Measurements from ENCODE around the gene DPEP1. TPM values are rescaled to one million over a fixed set of nuclear protein-coding genes. Genes with fewer than 3 reads are reported as not detected.
"Not testable (repeated sequence)": the region's sequence is repeated elsewhere in the genome, so short reads cannot be mapped to it uniquely, and the experiment has no call there.

DPEP1 gene
- total RNA-seq, 1 donor from 2014 or later, result 0.13 TPM

- DNase-seq (ENCODE audit: low read depth in 2 of 2), result no peak
These were observed 36.2 kb upstream of the DPEP1 start for GRCh38 chr16:89577055-89577759.

DNA sequence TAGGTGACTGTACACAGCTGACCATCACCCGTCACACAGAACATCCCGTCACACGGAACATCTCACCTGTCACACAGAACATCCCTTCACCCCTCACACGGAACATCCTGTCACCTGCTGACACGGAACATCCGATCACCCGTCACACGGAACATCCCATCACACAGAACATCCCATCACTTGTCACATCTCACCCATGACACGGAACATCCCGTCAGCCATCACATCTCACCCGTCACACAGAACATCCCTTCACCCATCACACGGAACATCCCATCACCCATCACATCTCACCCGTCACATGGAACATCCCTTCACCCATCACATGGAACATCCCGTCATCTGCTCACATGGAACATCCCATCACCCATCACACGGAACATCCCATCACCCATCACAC lies 34.1 kb upstream of the DPEP1 start:
- no peak for DNase-seq (ENCODE audit: low read depth in 2 of 2)

DNA sequence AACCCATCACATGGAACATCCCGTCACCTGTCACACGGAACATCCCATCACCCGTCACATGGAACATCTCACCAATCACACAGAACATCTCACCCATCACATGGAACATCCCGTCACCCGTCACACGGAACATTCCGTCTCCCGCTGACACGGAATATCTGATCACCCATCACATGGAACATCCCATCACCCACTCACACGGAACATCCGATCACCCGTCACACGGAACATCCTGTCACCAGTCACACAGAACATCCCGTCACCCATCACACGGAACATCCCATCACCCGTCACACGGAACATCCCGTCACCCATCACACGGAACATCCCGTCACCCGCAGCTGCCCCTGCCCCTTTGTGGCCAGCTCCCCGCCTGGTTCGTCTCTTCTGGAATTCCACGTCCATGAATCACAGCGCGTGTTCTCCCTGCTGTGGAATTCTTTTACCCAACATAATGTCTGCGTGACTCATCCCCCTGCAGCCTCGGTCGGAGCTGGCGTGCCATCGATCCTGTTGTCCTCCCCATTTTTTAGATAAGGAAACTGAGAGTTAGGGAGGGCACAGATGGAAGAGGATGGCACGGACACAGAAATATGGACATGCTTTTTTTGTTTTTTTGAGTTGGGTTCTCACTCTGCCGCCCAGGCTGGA lies 32.3 kb upstream of the DPEP1 start:
- peak; percentile 81 to 91 for DNase-seq (ENCODE audit: low read depth in 2 of 2)

GRCh38 chr16:89581861-89582563 lies 31.4 kb upstream of the DPEP1 start:
- peak; percentile 88 to 90 for DNase-seq (ENCODE audit: low read depth in 2 of 2)

GRCh38 chr16:89582614-89583196 lies 30.7 kb upstream of the DPEP1 start:
- DNase-seq (ENCODE audit: low read depth in 2 of 2), result no peak

DNA sequence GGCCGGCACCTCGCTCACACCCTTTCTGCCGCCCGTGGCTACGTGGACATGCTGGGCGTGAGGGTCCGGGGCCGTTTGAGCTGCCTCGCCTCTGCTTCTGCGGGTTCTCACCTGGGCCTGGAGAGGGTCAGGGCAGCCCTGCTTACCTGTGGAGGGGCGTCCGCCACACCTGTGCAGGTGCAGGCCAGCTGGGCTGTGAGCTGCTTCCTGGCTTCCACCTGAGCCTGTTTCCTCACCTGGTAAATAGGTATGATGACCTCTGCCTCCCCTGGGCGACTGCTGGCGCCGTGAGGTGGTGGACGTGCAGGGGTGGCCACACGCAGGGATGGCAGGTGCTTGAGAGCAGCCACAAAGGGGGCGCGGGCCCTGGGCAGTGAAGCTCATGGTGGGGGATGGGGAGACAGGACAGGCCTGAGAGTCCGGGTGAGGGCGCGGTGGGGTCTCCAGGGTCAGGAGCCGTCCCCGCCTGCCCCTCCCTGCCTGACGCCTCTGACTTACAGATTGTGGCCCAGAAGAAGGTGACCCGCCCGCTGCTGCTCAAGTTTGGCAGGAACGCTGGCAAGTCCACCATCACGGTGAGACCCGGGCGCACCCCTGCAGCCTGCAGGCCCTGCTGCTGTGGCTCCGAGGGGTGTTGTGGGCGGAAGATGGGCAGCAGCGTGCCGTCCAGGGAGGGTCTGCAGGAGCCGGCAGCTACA lies 30.1 kb upstream of the DPEP1 start:
- DNase-seq (ENCODE audit: low read depth in 2 of 2), result no peak

DNA sequence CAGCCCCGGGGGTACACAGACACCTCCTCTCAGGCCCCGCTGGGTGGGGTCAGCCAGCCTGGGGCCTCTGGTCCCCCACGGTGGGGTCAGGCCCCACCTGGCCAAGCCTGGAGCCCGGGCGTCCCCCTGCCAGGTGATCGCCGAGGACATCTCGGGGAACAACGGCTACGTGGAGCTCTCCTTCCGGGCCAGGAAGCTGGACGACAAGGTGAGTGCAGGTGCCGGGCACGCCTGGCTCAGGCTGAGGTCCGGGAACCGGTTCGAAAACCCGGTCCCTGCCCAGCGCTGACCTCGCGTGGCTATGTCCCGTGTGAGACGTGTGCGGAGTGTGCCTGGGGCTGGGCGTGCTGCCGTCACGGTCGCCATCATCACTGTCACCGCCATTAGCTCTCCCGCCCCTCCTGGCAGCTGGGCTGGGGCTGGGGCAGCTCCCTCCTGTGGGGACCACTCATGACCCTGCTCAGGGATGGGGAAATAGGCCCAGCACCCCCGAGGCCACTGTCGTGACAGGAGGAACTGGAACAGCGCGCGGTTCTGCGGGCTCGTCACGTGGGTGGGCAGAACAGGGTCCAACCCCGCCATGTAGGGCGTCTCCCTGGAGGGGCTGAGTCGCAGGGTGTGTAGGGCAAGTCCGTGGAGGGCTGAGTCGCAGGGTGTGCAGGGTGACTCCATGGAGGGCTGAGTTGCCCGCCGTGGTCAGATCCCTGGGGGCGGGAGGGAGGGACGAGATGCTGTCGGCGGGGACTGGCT lies 29.4 kb upstream of the DPEP1 start:
- DNase-seq (ENCODE audit: low read depth in 2 of 2), result no peak

DNA sequence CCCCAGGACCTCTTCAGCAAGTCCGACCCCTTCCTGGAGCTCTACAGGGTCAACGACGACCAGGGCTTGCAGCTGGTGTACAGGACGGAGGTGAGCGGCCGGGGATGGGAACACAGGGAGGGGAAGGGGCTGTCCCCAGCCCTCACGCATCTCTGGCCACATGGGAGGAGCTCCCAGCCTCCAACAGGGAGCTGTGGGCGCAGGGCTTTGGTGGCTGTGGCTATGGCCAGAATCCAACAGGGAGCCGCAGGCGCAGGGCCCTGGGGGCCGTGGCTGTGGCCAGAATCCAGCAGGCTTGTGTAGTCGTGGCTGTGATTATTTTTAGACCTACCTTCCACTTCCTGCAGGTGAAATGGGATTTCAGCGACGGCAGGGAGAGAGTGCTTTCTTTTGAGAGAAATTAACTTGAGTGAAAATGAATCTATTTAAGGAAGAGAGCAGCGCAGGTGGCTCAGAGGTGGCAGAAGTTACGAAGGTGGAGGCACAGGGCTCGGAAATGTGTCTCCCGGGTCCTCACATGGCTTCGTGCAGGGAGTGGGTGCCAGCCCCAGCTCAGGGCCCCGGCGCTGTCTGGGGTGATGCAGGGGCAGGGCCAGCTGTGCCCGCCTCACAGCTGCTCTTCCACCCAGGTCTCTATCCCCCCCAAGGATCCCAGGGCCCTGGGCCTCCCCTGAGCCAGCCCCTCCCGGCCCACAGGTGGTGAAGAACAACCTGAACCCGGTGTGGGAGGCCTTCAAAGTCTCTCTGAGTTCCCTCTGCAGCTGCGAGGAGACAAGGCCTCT lies 28.5 kb upstream of the DPEP1 start:
- no peak for DNase-seq (ENCODE audit: low read depth in 2 of 2)

DNA sequence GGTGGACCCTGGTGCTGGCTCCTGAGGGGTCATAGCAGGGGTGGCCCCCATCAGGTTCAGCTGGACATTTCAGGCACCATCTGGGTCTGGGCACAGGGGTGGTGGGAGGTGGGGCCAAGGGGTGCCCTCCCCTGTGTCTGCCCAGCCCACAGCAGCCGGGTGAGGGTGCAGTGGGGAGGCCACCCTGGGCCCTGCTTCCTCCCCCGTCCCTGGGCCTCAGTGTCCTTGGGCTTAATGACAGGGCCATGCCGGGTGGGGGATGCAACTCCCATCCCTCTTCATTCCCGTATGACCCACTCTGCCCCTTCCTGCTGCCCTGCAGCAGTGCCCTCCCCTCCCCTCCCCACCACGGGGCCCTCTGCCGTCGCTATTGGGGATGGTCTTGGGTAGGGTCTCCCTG lies 27.2 kb upstream of the DPEP1 start:
- DNase-seq (ENCODE audit: low read depth in 2 of 2), result no peak

GRCh38 chr16:89586853-89587252 lies 26.6 kb upstream of the DPEP1 start:
- peak; percentile 71 to 74 for DNase-seq (ENCODE audit: low read depth in 2 of 2)

DNA sequence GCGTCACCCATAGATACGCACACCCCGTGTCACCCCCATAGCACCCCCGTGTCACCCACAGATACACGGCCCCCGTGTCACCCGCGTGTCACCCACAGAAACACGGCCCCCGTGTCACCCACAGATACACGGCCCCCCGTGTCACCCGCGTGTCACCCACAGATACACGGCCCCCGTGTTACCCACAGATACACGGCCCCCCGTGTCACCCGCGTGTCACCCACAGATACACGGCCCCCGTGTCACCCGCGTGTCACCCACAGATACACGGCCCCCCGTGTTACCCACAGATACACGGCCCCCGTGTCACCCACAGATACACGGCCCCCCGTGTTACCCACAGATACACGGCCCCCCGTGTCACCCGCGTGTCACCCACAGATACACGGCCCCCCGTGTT lies 25.8 kb upstream of the DPEP1 start:
- DNase-seq (ENCODE audit: low read depth in 2 of 2), result not testable (repeated sequence)

- no peak for DNase-seq (ENCODE audit: low read depth in 2 of 2)
These were observed 24.9 kb upstream of the DPEP1 start for GRCh38 chr16:89588413-89589109.

- no peak for DNase-seq (ENCODE audit: low read depth in 2 of 2)
These were observed 24.1 kb upstream of the DPEP1 start for GRCh38 chr16:89589241-89589926.

DNA sequence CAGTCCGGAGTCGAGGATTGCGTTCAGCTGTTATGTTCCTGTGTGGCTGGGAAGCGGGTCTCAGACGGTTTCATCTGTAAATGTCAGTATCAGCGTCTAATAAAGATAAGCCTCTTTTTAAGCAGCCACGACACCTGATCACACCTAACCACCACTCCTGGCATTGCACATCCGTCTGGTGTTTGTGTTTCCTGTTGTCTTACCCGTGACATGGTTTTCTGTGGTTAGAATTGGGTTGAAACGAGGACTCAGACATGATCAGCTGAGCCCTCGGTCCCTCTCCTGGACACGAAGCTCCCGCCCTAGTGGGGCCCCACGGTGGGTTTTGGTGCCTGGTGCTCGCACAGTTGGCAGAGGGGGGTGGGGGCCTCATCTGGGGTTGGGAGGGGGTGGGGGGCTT lies 19.6 kb upstream of the DPEP1 start:
- no peak for DNase-seq (ENCODE audit: low read depth in 2 of 2)

DNA sequence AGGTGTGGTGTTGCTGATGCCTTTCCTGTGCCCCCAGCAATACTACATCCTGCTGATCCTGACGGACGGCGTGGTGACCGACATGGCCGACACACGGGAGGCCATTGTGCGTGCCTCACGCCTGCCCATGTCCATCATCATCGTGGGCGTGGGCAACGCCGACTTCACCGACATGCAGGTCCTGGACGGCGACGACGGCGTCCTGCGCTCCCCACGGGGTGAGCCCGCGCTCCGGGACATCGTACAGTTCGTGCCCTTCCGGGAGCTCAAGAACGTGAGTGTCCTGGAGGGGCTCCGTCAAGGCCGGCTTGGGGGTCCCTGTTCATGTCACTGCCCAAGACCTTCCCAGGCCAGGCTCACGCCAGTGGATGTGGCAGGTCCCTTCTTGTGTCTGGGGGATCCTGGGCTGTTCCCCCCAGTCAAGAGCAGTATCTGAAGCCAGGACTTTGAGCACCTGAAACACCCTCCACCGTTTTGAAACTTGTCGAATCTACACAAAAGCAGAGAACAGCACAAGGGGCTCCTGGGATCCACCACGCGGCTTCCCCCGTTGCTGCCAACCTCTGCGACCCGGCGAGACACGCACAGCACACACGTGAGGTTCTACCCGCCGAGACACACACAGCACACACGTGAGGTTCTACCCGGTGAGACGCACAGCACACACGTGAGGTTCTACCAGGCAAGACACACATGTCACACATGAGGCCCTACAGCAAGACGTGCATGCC lies 17.9 kb upstream of the DPEP1 start:
- DNase-seq (ENCODE audit: low read depth in 2 of 2), result no peak

- no peak for DNase-seq (ENCODE audit: low read depth in 2 of 2)
These were observed 17.3 kb upstream of the DPEP1 start for GRCh38 chr16:89596061-89596689.

- DNase-seq (ENCODE audit: low read depth in 2 of 2), result no peak
These were observed 16.3 kb upstream of the DPEP1 start for GRCh38 chr16:89596957-89597649.

All from dermis microvascular lymphatic vessel endothelial cell (primary cell).